Stimulated activated CD4-positive, alpha-beta T cell treated with anti-CD3 and anti-CD28 coated beads, Interleukin-1b, Interleukin-23, amount 100 ng/mL, for 4 hours (primary cell): ENCODE data around the gene SLC5A1.

Experiments used
- DNase-seq, 2 donors: peaks; one replicate each; pipeline ENCODE4 v3.0.0-alpha.2; 2020; ENCODE audit warnings: low read depth in 2 of 2

The SLC5A1 gene

DNA sequence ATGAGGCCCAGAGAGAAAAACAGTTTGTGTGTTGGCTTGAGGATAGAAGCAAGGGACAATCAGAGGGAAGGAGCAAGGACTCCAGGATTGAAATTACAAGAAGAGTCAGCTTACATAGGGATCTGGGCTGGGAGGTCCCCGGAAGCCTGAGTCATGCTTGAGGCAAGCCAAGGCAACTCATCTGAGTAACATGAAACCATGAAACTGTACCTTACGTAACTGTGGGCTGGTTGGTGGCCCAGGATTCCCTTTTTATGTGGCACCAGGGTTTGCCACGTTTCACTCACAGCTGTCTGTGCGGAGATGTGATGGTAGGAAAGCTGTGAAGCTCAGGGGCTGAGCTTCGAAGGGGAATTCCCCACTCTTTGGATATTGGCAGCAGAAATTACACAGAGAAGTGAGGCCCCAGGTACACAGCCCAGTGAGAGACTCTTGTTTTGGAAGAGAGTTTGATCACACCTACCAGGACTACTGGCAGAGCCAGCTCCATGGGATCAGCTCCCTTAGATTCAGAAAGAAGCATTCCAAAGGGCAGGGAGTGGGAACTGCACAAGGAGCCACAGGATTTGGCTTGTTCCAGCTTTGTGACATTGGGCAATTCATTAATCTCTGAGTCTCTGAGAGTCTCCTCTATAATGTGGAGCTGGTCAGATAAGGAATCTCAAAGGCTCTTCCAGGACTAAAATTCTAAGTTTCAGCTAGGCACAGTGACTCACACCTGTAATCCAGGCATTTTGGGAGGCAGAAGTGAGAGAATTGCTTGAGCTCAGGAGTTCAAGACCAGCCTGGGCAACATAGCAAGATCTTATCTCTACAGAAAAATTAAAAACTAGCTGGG, 7.8 kb downstream of the SLC5A1 start:
- peak; percentile 11 to 23 for DNase-seq

DNA sequence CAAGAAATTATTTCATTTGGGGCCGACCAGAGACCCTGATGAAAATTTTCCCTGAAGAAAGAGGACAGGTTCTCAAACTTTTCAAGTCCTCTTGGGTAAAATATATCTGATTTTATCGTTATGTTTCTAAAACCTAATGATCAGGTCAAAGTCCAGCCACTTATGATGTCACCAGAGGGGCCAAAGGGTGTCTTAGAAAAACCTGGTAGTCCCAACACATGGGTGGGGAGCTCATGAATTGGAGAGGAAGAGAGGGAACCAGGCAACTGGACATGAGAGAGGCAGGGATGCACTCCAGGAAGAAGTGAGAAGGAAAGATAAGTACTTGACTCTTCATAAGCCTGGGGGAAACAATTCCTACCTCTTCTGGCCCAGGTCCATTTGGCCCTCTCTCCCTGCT, 9.2 kb downstream of the SLC5A1 start:
- DNase-seq, result no peak

DNA sequence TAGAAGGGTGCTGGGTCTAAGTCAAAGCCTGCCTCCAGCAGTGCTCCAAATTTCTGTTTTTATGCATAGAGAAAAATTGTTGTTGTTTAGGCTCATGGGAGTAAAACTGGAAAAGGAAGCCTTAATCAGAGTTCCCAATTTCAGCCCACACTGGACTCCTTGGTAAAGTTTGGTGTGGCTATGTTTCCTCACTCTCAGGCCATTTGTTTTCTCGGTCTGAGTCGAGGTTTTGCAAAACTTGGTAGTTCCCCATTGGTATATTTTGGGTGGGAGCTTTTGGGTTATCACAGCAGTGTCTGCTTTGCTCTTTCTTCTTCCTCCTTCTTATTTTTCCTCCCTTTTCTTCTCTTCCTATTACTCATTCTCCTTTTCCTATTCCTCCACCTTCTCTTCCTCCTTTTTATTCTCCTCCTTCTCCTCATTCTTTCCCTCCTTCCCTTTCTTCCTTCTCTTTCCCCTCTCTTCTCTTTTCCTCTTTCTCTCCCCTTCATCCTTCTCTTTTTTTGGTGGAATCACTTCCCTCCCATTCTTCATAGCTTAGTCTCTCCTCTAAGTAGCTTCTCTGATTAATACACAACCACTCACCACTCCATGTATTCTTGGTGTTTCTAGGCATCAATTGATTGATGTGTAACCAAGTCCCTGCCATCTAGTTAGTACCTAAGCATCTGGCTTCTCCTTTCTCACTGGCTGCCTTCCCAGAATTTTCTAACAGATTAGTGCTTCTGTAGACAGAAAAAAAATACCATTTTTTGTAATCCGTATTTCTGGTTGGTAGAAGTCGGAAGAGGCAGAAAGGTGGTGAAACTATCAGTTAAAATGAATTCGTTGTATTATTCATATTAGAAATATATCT, 10.1 kb downstream of the SLC5A1 start:
- no peak for DNase-seq

DNA sequence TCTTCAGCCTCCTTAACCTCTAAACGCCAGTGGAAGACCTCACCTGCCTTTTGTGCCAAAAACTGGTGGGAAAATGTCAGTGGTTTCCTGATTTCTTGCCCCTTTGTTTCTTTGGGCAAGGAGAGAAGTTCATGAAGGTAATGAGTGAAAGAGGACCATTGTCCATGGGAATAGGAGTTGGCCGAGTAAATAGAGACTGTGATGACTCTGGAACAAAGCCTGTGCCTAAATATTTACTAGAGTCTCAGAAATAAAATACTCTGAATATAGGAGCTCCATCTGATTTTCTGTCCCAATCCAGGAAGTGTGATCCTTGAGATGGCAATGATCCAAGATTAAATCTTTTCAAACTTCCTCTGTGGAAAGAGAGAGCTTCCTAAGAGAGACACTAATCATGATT, 12.0 kb downstream of the SLC5A1 start:
- no peak for DNase-seq

DNA sequence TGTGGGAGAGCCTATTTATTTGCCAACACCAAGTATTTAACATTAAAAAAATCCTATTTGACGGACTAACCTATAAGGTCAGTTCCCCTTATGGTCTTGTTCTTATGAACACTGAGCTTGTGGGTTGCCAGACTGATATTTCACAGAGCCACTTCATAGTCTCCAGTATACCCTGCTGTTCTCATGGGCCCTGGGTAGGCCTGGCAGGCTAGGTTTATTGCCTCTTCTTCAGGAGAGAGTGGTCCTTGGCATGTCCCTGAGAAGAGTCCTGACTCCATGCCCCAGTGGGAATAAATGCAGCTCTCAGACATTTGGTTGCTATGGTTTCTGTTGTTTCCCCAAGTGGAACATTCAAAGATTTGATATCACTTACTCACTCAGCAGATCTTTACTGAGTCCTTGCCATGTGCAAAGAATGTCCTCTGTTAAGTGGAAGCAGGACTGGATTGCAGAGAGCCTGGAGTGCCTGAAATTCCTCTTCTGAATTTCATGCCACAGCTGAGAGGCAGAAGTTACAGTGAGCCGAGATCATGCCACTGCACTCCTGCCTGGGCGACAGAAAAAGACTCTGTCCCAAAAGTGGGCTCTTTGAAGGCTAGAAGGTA, 15.7 kb downstream of the SLC5A1 start:
- DNase-seq, result no peak

DNA sequence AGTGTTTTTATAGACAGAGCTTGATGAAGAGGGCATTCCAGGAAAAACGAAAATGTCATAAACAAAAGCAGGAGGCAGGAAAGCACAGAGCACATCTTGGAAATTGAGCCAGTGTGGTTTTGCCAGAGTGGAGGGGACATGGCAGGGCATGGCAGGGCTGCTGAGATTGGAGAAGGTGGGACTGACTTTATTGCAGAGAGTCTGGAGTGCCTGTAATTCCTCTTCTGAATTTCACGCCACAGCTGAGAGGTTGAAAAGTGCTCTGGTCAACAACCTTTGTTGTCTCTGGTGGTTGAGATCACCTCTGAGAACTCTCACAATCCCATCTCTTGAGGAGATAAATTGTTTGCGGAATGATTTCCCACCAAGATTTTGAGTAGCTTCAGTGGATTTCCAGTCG, 16.4 kb downstream of the SLC5A1 start:
- DNase-seq, result no peak

DNA sequence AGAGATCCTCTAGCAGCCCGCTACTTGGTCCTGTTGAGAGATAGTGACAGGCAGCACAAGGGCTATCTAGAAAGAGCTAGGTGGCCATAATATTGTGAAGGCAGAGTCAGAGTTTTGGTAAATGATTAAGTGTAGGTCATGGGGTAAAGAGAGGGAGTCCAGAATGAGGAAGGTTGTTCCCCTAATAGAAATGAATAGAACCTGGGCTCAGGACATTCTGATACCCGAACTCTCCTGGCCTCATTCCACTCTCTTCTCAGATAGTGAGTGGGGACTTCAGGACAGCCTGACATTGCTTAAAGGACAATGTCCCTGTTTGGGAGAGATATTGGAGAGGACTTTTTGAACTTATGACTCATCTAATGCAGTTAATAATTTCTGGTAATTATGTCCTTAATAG, 20.6 kb downstream of the SLC5A1 start:
- no peak for DNase-seq

DNA sequence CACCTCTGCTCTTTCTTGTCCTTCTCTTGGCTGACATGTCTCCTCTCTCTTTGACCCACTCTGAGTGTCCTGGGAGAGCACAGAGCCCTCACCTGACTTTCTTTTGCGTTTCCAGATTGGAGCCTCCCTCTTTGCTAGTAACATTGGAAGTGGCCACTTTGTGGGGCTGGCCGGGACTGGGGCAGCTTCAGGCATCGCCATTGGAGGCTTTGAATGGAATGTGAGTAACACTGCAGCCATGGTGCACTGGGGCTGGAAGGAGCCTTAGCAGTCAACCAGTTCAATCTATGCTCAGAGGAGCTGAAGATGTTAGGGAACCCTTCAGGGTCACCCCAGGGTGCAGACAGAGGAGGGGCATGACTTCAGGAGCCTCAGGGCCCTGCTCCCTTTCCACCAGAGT, 23.8 kb downstream of the SLC5A1 start:
- DNase-seq, result no peak

DNA sequence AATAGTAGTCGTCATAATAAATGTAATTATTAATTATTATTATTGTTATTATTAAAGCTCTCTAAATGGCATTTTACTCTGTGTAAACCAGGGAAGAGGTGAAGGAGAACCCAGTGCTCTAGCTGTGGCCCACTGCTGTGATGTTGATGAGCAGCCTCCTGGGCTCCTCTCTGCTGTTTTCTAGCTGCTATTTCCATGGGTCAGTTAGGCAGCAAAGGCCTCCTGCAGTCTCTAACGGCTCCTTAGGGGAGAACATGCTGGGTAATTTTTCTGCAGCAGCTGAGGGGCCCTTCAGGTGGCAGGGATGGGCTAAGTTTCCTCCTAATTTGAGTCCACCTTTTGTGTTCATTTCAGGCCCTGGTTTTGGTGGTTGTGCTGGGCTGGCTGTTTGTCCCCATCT, 24.6 kb downstream of the SLC5A1 start:
- DNase-seq, result no peak

DNA sequence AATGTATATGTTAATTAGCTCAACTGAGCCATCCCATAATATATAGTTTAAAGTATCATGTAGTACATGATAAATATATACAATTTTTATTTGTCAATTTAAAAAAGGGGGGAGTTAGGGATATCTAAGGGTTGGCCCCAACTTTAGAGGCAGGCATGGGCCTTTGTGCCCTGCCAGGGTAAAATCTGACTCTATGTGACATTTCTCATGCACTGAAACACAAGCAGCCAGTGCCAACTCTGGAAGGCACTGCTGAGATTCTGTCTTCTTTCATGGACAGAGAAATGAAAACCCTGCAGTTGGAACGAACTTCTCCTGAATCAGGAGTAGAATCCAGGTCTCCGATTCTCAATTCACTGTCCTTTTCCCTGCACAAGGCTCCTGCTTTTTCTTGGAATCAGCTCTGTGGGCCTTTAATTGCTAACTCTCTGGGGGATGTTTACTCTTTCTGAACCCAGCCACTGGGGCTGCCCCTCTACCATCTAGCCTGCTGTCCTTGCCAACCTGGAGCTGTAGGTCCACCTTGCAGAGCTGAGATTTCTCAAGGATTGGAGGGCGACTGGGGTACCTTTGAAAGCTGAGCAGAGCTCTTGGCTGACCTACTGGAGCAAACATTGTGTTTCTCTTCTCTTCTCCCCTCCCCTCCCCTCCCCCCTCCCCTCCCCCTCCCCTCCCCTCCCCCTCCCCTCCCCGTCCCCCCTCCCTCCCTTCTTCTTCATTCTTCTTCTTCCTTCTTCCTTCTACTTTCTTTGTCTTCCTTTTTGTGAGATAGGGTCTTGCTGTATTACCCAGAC, 26.7 kb downstream of the SLC5A1 start:
- no peak for DNase-seq

DNA sequence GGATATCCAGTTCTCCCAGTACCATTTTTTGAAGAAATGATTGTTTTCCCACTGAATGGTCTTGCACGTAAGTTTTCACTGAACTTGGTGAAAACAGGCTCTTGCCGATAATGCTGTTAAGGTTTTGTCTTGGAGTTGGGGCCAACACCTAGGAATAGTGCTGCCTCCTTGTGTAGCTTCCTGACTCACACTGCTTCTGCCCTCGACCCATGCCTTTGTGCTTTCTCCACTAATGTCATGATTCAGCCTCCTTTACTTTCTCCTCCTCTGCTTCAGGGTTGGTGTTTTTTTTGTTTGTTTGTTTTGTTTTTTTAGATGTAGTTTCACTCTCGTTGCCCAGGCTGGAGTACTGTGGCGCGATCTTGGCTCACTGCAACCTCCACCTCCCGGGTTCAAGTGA, 30.2 kb downstream of the SLC5A1 start:
- DNase-seq, result no peak

DNA sequence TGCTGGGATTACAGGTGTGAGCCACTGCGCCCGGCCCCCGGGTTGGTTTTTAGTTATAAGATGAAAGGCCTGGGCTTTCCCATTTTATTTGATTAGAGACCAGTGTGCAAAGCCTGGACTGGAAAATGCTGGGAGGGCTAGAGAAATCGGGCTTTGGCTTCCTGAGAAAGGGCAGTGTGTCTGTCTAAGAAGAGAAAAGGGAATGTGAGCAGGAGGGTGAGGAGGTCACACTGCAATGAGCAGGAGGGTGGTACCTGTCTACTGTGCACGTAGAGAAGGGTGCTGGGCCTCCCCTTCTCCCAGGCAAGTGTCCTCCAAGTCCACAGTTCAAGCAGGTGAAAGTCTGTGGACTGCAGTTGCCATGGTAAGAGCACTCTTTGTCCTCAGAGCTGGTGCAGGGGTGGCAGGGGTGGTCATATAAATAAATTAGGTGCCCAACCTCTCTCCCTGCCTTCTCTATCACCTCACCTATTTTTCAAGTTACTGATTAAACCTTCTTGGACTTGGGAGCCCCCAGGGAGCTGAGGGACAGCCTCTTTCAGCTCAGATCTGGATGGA, 30.8 kb downstream of the SLC5A1 start:
- no peak for DNase-seq

DNA sequence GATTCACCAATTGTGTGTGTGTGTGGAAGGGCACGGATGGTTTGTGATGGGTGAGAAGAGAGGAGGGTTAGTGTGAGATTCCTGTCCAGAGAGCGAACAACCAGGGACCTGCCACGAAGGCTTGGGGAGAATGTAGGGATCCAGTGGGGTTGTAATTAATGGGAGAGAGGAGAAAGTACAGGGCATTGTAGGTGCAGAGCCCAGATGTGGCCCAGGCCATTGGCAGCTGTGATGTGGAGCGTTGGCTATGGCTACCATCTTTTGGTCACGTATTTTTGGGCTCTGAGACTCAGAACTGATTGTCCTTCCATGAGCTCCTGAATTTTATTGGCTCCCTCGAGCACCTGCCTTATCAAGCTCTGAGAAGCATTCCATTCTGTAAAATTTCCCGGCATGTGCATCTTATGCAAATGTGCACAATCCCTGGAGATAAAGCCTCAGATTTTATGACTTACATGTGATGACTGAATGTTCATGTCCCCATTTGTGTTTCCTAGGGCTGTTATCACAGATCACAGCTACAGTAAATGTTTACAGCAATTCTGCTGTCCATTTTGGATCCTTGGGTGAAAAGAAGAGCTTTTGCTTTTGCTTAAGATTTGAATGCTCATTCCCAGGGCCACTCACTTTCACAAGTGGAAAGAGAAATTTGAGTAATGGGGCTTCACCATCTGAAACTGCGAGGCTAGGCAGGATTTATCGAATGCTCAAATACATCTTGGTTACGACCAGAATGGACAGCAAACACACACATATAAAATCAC, 33.1 kb downstream of the SLC5A1 start:
- no peak for DNase-seq

DNA sequence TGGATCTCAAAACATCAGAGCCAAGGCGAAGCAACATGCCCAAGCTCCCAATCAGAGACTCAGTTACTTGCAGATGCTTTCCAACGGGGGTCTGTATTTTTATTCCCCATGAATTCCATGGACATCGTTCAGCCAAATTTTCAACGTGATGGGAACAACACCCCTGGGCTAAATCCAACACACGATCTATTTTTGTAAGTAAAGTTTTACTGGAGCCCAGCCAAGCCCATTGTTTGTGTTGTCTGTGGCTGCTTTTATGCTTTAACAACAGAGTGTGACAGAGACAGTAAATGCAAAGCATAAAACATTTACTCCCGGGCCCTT, 33.7 kb downstream of the SLC5A1 start:
- no peak for DNase-seq

DNA sequence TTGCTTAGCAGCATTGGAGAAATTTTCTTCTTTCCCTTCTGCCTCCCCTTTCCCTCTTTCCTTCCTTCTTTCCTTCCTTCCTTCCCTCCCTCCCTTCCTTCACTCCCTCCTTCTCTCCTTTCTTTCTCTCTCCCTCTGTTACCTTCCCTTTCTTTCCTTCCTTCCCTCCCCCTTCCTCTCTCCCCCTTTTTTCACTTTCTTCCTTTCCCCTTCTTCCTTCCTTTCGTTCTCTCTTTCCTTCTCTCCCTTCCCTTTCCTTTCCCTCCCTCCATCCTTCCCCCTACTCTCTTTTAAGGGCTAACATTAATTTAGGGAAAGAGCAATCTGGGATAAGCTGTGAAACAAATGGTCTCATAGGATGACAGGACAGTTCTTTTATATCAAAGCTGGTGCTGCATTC, 34.1 kb downstream of the SLC5A1 start:
- no peak for DNase-seq

DNA sequence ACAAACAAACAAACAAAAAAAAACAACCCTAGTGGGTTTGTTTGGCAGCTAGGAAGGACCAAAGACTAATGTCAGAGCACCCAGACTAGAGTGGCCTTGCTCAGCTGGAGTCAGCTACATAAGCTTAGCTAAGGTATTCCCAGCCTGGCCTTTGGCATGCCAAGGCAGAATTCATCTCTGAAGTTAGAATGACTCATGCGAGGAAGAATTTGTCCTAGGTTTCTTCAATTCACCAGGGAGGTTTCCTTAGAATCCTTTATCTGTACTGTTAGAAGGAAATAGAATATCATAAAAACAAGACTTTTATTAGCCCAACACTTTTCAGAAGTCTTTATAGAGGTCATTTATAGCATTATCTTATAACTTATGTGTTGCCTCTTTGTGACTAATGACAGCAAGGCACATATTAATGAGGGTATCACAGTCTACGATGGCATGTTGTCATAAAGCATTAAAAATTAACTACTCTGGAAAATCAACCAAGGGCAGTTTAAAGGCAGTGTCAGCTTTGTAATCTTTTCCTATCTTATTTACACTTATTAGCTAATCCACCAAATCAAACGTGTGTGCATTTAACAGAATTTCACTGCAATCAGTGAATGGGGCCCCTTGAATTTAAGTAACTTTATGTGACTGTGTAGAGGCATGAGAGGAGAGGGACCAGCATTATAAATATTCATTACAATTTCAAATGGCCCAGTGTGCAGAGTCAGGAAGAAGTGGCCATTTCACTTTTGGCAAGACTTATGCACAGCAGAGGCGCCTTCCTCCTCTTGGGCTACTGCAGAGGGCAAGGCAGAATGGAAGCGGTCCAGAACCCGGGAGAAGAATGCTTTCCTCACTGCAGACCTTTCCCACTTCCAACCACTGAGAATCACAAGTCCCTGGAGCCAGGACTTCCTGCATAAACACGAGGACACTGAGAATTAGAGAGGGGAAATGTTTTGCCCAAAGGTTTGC, 36.3 kb downstream of the SLC5A1 start:
- DNase-seq, result no peak

DNA sequence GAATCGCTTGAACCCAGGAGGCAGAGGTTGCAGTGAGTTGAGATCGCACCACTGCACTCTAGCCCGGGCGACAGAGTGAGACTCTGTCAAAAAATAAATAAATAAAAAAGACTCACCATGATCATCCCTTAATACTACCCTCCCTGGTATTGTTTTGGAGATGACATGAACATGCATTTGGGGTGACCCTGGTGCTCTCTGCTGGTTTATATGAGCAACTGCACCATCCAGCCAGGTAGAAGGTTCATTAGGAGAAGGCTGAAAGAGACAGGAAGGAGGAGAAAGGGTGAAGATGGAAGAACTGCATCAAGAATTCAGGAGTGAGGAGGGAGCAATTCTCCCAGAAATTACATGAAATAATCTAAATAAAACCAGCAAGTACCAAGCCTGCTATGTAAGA, 37.8 kb downstream of the SLC5A1 start:
- peak in 1 of 2 donors; percentile 4 for DNase-seq

DNA sequence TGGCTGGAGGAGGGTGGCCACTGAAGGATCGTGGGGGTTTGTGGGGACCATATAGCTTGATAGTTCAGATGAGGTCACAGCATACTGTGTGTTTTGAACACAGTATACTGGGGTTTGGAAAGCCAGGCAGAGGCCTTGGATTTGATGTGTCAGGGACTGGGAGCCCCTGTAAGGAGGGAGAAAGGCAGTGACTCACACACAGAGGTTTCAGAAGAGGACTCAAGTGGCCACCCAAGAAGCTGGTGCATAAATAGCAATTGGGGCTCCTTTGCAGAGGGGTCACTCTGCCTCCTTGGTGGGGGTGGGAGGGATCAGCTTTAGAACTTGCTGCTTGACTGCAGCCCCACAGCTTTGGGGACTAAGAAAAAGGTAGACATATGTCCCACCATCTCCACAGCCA, 39.3 kb downstream of the SLC5A1 start:
- no peak for DNase-seq

DNA sequence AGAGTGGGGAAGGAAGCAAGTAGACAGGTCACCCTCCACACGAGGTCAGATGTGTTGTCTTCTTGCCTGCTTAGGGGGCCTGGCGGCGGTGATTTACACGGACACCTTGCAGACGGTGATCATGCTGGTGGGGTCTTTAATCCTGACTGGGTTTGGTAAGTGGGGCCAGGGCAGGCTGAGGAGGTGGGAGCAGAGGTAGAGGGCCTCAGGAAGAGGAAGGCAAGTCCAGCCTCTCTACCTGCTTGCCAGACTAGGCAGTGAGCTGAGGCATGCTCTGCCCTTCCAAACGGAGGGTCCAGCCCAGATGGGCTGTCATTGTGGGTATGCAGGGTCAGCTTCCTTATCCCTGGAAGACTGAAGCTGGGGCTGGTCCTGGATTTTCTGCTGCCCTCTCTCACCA, 39.9 kb downstream of the SLC5A1 start:
- DNase-seq, result no peak

DNA sequence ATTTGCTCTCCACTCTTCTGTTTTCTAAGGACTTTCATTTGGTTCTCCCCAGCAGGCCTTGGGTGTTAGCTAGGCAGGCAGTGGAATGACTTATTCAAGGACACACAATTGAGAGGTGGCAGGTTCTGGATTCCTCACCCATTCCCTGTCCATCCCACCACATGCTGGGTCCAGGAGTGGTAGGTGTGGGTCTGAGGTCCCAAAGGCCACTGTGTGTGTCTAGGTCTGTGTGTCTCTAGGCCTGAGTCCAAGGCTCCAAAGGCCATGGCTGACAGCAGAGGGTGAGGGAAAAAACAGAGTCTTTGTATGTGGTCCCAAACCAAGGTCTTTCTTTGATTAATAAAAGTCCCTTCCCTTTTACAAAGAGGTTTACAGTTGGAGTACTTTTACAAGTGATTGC, 40.8 kb downstream of the SLC5A1 start:
- DNase-seq, result no peak
